NB4 (cell line): ENCODE measurements around the gene RGS12.

ENCODE experiments used
- DNase-seq: peaks from one replicate; pipeline ENCODE4 v3.0.0; 2010; ENCODE audit warnings: low read depth
- H3K4me3 ChIP-seq: one replicate; pipeline ENCODE4 v1.5.1; 2011; ENCODE audit warnings: mild to moderate bottlenecking, low read depth, low read length, moderate library complexity
- MYC ChIP-seq: IDR thresholded peaks from 2 replicates; pipeline ENCODE4 v1.6.1; 2011; ENCODE audit warnings: low read depth, low read length
- POLR2A ChIP-seq: IDR thresholded peaks from 2 replicates; pipeline ENCODE4 v1.6.1; 2011; ENCODE audit warnings: mild to moderate bottlenecking; ENCODE audit not compliant: insufficient read length; ENCODE audit errors: extremely low read depth
- TF ChIP-seq, protein P1 (sequence below): IDR thresholded peaks from one replicate; pipeline ENCODE4 v1.5.1; 2012; ENCODE audit warnings: low read depth, low read length
- TF ChIP-seq, protein P2 (sequence below): IDR thresholded peaks from 2 replicates; pipeline ENCODE4 v1.6.1; 2011; ENCODE audit warnings: low read depth, low read length

RGS12 gene

DNA sequence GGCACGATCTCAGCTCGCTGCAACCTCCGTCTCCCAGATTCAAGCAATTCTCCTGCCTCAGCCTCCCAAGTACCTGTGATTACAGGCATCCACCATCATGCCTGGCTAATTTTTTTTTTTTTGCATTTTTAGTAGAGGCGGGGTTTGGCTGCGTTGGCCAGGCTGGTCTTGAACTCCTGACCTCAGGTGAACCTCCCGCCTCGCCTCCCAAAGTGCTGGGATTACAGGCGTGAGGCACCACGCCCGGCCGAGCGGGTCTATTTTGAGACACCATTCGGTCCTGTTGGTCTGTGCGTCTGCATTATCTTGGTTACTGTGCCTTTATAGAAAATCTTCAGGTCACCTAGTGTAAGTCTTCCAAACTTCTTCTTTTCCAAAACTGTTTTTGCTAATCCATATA lies 21.7 kb upstream of the RGS12 start:
- DNase-seq, result no peak
- H3K4me3 ChIP-seq, result no peak overlapping the region
- TF ChIP-seq, protein P1, sequence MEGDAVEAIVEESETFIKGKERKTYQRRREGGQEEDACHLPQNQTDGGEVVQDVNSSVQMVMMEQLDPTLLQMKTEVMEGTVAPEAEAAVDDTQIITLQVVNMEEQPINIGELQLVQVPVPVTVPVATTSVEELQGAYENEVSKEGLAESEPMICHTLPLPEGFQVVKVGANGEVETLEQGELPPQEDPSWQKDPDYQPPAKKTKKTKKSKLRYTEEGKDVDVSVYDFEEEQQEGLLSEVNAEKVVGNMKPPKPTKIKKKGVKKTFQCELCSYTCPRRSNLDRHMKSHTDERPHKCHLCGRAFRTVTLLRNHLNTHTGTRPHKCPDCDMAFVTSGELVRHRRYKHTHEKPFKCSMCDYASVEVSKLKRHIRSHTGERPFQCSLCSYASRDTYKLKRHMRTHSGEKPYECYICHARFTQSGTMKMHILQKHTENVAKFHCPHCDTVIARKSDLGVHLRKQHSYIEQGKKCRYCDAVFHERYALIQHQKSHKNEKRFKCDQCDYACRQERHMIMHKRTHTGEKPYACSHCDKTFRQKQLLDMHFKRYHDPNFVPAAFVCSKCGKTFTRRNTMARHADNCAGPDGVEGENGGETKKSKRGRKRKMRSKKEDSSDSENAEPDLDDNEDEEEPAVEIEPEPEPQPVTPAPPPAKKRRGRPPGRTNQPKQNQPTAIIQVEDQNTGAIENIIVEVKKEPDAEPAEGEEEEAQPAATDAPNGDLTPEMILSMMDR, result no peak
- TF ChIP-seq, protein P2, sequence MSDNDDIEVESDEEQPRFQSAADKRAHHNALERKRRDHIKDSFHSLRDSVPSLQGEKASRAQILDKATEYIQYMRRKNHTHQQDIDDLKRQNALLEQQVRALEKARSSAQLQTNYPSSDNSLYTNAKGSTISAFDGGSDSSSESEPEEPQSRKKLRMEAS, result no peak
- no peak for TF ChIP-seq POLR2A
- TF ChIP-seq MYC, result no peak

DNA sequence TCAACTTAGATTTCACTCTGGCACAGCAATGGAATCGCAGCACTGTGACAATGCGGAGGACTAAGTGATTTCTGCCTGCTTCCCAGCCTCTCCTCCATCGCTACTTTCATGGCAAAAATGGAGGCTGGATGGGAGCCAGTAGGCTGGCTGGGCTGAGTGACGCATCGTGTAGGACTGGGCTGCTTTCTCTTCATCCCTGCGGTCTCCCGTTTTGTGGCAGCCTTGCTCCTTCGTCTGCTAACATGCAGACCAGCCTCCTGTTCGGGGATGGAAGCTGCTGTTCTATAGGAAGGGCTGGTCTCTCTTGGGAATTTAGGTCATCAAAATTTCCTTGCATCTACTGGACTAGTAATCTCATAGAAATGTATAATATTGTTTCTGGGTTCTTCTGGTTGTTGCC lies 15.8 kb upstream of the RGS12 start:
- H3K4me3 ChIP-seq, result no peak overlapping the region
- TF ChIP-seq POLR2A, result no peak
- TF ChIP-seq, protein P1, result no peak
- TF ChIP-seq, protein P2, result no peak
- no peak for TF ChIP-seq MYC
- no peak for DNase-seq

DNA sequence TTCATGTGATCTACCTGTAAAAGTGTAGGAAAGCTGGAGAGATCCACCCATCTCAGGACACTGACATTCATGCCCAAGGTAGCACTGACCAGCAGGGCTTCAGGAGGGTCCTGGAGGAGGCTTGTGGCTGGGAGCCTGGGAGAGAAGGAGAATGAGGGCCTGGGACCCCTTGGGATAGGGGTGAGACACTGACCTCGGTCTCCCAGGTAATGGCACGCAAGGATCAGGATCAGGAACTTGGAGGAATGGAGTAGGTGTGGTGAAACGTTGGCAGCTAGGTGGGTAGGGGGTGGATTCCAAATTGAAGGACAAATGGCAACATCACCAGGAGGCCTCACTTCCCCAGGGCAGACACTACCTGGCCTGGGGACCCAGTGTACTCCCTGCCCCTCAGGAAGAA lies 12.4 kb upstream of the RGS12 start:
- H3K4me3 ChIP-seq, result no peak overlapping the region
- no peak for DNase-seq
- TF ChIP-seq, protein P1, result no peak
- no peak for TF ChIP-seq POLR2A
- TF ChIP-seq, protein P2, result no peak
- no peak for TF ChIP-seq MYC

DNA sequence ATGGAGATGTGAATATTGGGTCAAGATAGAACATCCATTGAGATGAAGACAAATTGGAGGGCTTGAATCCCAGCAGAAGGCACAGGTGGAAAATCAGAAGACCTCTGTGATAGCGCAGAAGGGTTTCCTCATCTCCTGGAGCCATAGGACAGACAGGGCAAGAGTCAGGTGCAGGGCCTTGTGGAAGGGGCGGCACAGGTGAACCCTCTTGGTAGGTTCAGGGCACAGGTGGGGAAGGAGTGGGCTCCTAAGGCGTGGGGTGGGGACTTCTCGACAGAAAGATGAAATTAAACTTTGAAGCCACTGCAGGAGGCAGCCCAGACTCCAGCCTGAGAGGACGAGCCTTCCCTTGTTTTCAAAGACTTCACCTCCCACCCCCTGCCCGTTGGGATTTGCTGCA lies 9.3 kb upstream of the RGS12 start:
- H3K4me3 ChIP-seq, result no peak overlapping the region
- TF ChIP-seq, protein P1, result no peak
- no peak for TF ChIP-seq MYC
- TF ChIP-seq POLR2A, result no peak
- TF ChIP-seq, protein P2, result no peak
- no peak for DNase-seq

DNA sequence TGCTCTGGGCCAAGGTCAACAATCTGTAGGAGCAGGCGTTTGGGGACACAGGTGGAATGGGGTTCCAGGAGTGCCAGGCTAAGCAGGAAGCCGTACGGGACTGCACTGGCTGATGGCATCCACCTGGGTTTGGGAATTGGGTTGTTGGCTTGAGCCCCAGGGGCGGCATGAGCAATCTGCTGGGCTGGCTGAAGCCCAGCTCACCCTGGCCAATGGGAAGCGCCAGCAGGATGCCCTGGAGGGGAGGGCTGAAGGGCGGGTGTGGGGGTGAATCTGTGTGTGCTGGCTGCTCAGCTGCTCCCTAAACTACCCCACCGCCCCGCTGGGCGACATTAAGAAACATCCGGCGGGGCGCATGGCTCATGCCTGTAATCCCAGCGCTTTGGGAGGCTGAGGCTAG lies 8.9 kb upstream of the RGS12 start:
- no peak for DNase-seq
- no peak overlapping the region for H3K4me3 ChIP-seq
- TF ChIP-seq, protein P2, result no peak
- TF ChIP-seq, protein P1, result no peak
- no peak for TF ChIP-seq MYC
- no peak for TF ChIP-seq POLR2A
